CD14-positive monocyte (primary cell): ENCODE results near the gene IFT25. TPM values are rescaled to one million over a fixed set of nuclear protein-coding genes. Genes with fewer than 3 reads are reported as not detected.

Experiments used
- DNase-seq, 3 donors: peaks; one replicate each; pipeline ENCODE4 v3.0.0-alpha.2; 2011 to 2022
- H2AFZ ChIP-seq: 2 replicates; pipeline ENCODE4 v1.6.0; 2012; ENCODE audit warnings: mild to moderate bottlenecking, low read depth, low read length, inconsistent platforms; ENCODE audit not compliant: insufficient read depth, poor library complexity, severe bottlenecking
- H3K27ac ChIP-seq, 2 donors: 1 replicate in 1 of 2; 2 replicates in 1 of 2; pipeline ENCODE4 v1.5.1; 2012 to 2013; ENCODE audit warnings: low read length in 2 of 2, control low read depth in 1 of 2, inconsistent platforms in 1 of 2, low read depth in 1 of 2, mild to moderate bottlenecking in 1 of 2
- H3K27me3 ChIP-seq, 2 donors: one replicate each; pipeline versions ENCODE4 v1.6.0 to v1.6.1; 2011 to 2013; ENCODE audit warnings: low read length in 2 of 2; ENCODE audit not compliant: control insufficient read depth in 2 of 2, insufficient read depth in 2 of 2
- H3K36me3 ChIP-seq, 2 donors: replicated peaks in 1 of 2; 1 replicate in 1 of 2; 2 replicates in 1 of 2; pipeline versions ENCODE4 v1.5.1 to v1.6.1; 2012 to 2013; ENCODE audit warnings: low read length in 2 of 2, control low read depth in 1 of 2, inconsistent platforms in 1 of 2, mild to moderate bottlenecking in 1 of 2; ENCODE audit not compliant: insufficient read depth in 2 of 2, control insufficient read depth in 1 of 2
- H3K4me1 ChIP-seq, 2 donors: 1 replicate in 1 of 2; 2 replicates in 1 of 2; pipeline versions ENCODE4 v1.5.1 to v1.6.1; 2012 to 2013; ENCODE audit warnings: low read length in 2 of 2, control low read depth in 1 of 2, inconsistent platforms in 1 of 2, mild to moderate bottlenecking in 1 of 2, moderate library complexity in 1 of 2; ENCODE audit not compliant: insufficient read depth in 2 of 2, control insufficient read depth in 1 of 2
- H3K4me2 ChIP-seq: replicated peaks from 2 replicates; pipeline ENCODE3; 2012; ENCODE audit warnings: low read length, moderate library complexity, mild to moderate bottlenecking; ENCODE audit not compliant: poor library complexity, severe bottlenecking; ENCODE audit errors: extremely low read depth
- H3K4me3 ChIP-seq, 3 experiments: fragments of 200-600 bp in 1 of 3; sonication (generic) in 1 of 3; replicated peaks in 1 of 3; 1 replicate in 2 of 3; 2 replicates in 1 of 3; pipeline ENCODE4 v1.5.1; 2011 to 2013; ENCODE audit warnings: low read length in 3 of 3, mild to moderate bottlenecking in 3 of 3, control low read depth in 2 of 3, low read depth in 2 of 3, inconsistent platforms in 1 of 3, moderate library complexity in 1 of 3
- H3K79me2 ChIP-seq: 2 replicates; pipeline ENCODE4 v1.6.0; 2012; ENCODE audit warnings: mild to moderate bottlenecking, control low read depth, inconsistent platforms, low read length, moderate library complexity; ENCODE audit not compliant: insufficient read depth
- H3K9ac ChIP-seq: 2 replicates; pipeline ENCODE4 v1.6.0; 2017; ENCODE audit warnings: low read length, mild to moderate bottlenecking; ENCODE audit not compliant: insufficient read depth, poor library complexity, severe bottlenecking
- H3K9me3 ChIP-seq, 2 donors: replicated peaks in 1 of 2; 1 replicate in 1 of 2; 2 replicates in 1 of 2; pipeline versions ENCODE4 v1.5.1 to v1.6.1; 2012 to 2013; ENCODE audit warnings: low read length in 2 of 2, control low read depth in 1 of 2; ENCODE audit not compliant: control insufficient read depth in 1 of 2, insufficient read depth in 1 of 2
- H4K20me1 ChIP-seq: 2 replicates; pipeline ENCODE4 v1.6.0; 2012; ENCODE audit warnings: mild to moderate bottlenecking, low read length, control low read depth, moderate library complexity; ENCODE audit not compliant: insufficient read depth
- H3K27ac Mint-ChIP-seq, 7 donors: one replicate each; pipeline ENCODE4 v1.8.0; 2020; ENCODE audit warnings: mild to moderate bottlenecking in 7 of 7, mixed read lengths in 7 of 7, moderate library complexity in 6 of 7, inconsistent platforms in 2 of 7
- H3K27me3 Mint-ChIP-seq, 3 donors: one replicate each; pipeline ENCODE4 v1.8.0; 2021 to 2022; ENCODE audit warnings: low read depth in 3 of 3, mild to moderate bottlenecking in 3 of 3, mixed read lengths in 3 of 3, moderate library complexity in 3 of 3, inconsistent platforms in 1 of 3
- H3K36me3 Mint-ChIP-seq, 2 donors: one replicate each; pipeline ENCODE4 v1.8.0; 2020; ENCODE audit warnings: mixed read lengths in 2 of 2, inconsistent platforms in 1 of 2, mild to moderate bottlenecking in 1 of 2
- H3K4me1 Mint-ChIP-seq: one replicate; pipeline ENCODE4 v1.8.0; 2020; ENCODE audit warnings: mild to moderate bottlenecking, mixed read lengths
- H3K4me3 Mint-ChIP-seq, 2 donors: one replicate each; pipeline ENCODE4 v1.8.0; 2020; ENCODE audit warnings: mild to moderate bottlenecking in 2 of 2, mixed read lengths in 2 of 2, moderate library complexity in 1 of 2
- H3K9me3 Mint-ChIP-seq, 7 donors: one replicate each; pipeline ENCODE4 v1.8.0; 2020 to 2022; ENCODE audit warnings: mixed read lengths in 7 of 7, mild to moderate bottlenecking in 6 of 7, moderate library complexity in 6 of 7, inconsistent platforms in 2 of 7
- WGBS: methylation state at CpG from one replicate; pipeline ENCODE4 v1.1.5; 2013; ENCODE audit warnings: missing lambda C conversion rate; ENCODE audit not compliant: insufficient coverage; 5-methylcytosine and 5-hydroxymethylcytosine counted together
- intact Hi-C, 2 donors: fragments of 100-400 bp; cut with micrococcal nuclease; formaldehyde crosslinking; loops; one replicate each; pipeline versions ENCODE4 v1.15.0 to v1.15.1; 2023
- polyA plus RNA-seq, 3 donors: library from polyadenylated mRNA; depleted of rRNA in 1 of 3; unstranded in 2 of 3; stranded (reverse) in 1 of 3; fragments of 300-500 nt in 2 of 3; fragments of >200 nt in 1 of 3; fragmentation: Illumina TruSeq in 2 of 3; gene quantifications; 1 replicate in 2 of 3; 2 replicates in 1 of 3; pipeline ENCODE4 v1.2.3, GENCODE V29; 2012 to 2021
- TF ChIP-seq, protein P1 (sequence below): fragments of 200-600 bp; IDR thresholded peaks from one replicate; pipeline ENCODE4 v1.8.0; 2022; ENCODE audit warnings: antibody characterized with exemption, mild to moderate bottlenecking

IFT25 gene
- polyA plus RNA-seq, 3 donors = 17.1 to 30.6 (median 27.8) TPM

DNA sequence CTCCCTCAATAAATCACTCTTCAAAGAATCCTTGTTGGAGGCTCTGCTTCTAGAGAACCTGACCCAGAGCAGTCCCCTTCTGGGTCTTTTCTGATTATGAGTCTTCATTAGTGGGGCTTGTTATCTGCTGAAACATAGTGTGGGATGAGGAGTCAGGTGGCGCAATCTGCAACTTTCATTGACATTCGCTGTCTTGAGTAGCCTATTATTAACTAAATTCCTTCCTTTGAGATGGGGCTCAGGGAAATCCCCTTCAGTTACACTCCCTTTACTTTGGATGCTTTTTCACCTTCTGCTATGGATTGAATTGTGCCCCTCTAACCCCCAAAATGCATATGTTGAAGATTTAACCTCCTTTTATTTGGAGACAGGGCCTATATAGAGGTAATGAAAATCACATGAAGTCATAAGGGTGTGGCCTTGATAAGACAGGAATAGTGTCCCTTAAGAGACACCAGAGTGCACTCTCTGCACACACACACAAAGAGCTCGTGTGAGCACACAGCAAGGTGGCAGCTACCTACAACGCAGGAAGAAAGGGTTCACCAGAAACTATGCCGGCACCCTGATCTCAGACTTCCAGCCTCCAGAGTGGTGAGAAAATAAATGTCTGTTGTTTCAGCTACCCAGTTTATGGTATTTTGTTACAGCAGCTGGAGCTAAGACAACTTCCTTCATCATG is 32.0 kb downstream of the IFT25 start:
- Histone ChIP-seq H2AFZ (no peak overlapping the region), H3K9me3 (no peaks in the 10 kb centered on the region), H4K20me1 (no peaks in the 10 kb centered on the region), H3K79me2 (no peaks in the 10 kb centered on the region), H3K9ac (no peak overlapping the region), H3K4me2 (no peak overlapping the region), H3K27me3 (no peaks in the 10 kb centered on the region), H3K36me3 (peaks cover 9 to 50% of the 10 kb centered on the region in 2 donors), H3K27ac (no peak overlapping the region), H3K4me1 (no peaks in the 10 kb centered on the region), H3K4me3 (no peak overlapping the region)
- 100% methylated on average over 1 of the region's 5 CpGs for WGBS
- peak overlapping the region in 3 of 7 donors; percentile 4 to 70 (median 27) for H3K27ac Mint-ChIP-seq
- H3K9me3 Mint-ChIP-seq = peaks cover 0 to 3% (median 0%) of the 10 kb centered on the region in 7 donors
- H3K36me3 Mint-ChIP-seq = peaks cover 28 to 29% of the 10 kb centered on the region in 2 donors
- no peak for DNase-seq
- TF ChIP-seq, protein P1, sequence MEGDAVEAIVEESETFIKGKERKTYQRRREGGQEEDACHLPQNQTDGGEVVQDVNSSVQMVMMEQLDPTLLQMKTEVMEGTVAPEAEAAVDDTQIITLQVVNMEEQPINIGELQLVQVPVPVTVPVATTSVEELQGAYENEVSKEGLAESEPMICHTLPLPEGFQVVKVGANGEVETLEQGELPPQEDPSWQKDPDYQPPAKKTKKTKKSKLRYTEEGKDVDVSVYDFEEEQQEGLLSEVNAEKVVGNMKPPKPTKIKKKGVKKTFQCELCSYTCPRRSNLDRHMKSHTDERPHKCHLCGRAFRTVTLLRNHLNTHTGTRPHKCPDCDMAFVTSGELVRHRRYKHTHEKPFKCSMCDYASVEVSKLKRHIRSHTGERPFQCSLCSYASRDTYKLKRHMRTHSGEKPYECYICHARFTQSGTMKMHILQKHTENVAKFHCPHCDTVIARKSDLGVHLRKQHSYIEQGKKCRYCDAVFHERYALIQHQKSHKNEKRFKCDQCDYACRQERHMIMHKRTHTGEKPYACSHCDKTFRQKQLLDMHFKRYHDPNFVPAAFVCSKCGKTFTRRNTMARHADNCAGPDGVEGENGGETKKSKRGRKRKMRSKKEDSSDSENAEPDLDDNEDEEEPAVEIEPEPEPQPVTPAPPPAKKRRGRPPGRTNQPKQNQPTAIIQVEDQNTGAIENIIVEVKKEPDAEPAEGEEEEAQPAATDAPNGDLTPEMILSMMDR = no peak
- no peak overlapping the region for H3K4me3 Mint-ChIP-seq
- H3K4me1 Mint-ChIP-seq = no peaks in the 10 kb centered on the region
- H3K27me3 Mint-ChIP-seq = no peaks in the 10 kb centered on the region
- intact Hi-C loops = no loop called here

DNA sequence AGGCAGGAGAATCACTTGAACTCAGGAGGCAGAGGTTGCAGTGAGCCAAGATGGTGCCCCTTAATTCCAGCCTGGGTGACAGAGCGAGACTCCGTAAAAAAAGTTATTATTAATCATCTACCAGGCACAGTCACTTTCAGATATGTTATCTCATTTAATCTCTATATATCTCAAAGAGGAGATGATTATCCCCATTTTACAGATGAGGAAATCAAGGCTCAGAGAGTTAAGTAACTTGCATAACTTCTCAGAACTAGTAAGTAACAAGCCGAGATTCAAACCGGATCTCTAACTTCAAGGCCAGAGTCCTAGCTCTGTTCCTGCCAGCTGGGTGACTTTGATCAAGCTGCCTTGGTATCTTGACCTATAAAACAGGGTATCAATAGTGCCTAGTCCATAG is 34.1 kb downstream of the IFT25 start:
- H3K4me1 ChIP-seq = no peaks in the 10 kb centered on the region
- H3K79me2 ChIP-seq = no peaks in the 10 kb centered on the region
- H3K27ac ChIP-seq = no peak overlapping the region
- 100% methylated on average over 2 of the region's 4 CpGs for WGBS
- Mint-ChIP-seq H3K9me3 (peaks cover 0 to 3% (median 0%) of the 10 kb centered on the region in 7 donors), H3K4me1 (no peaks in the 10 kb centered on the region), H3K27ac (no peak overlapping the region), H3K4me3 (no peak overlapping the region), H3K27me3 (no peaks in the 10 kb centered on the region), H3K36me3 (peaks cover 22 to 28% of the 10 kb centered on the region in 2 donors)
- no peaks in the 10 kb centered on the region for H4K20me1 ChIP-seq
- intact Hi-C loops = no loop called here
- no peak overlapping the region for H2AFZ ChIP-seq
- peaks cover 6 to 39% of the 10 kb centered on the region in 2 donors for H3K36me3 ChIP-seq
- H3K4me3 ChIP-seq = no peak overlapping the region
- no peak overlapping the region for H3K9ac ChIP-seq
- H3K4me2 ChIP-seq = no peak overlapping the region
- no peaks in the 10 kb centered on the region for H3K9me3 ChIP-seq
- TF ChIP-seq, protein P1 = no peak
- no peaks in the 10 kb centered on the region for H3K27me3 ChIP-seq
- no peak for DNase-seq
